ENCODE results near the gene PLXNB2.

DNA sequence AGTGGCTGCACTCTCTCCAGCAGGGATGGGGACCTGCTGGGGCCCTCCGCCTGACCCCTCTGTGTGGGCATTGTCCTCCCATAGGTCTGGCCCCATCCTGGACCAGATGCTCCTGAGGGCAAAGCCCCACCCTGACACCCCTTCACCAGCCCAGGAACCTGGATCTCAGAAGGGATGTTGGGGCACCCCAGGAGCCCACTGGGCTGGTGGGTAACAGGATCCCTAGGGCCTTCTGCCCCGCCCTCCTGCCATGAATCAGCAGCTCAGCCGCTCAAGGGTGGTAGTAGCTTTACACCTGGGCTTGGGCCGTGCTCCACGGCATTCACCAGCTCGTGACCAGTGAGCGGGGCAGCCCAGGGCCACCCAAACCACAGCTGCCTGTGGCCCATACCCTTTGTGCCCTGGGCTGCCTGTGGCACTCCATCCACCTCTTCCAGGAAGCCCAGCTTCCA, 45.0 kb downstream of the PLXNB2 start:
- no peak for TF ChIP-seq POLR2A (IDR thresholded peaks at IDR 0.05)
- TF ChIP-seq, protein P1, sequence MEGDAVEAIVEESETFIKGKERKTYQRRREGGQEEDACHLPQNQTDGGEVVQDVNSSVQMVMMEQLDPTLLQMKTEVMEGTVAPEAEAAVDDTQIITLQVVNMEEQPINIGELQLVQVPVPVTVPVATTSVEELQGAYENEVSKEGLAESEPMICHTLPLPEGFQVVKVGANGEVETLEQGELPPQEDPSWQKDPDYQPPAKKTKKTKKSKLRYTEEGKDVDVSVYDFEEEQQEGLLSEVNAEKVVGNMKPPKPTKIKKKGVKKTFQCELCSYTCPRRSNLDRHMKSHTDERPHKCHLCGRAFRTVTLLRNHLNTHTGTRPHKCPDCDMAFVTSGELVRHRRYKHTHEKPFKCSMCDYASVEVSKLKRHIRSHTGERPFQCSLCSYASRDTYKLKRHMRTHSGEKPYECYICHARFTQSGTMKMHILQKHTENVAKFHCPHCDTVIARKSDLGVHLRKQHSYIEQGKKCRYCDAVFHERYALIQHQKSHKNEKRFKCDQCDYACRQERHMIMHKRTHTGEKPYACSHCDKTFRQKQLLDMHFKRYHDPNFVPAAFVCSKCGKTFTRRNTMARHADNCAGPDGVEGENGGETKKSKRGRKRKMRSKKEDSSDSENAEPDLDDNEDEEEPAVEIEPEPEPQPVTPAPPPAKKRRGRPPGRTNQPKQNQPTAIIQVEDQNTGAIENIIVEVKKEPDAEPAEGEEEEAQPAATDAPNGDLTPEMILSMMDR (IDR thresholded peaks at IDR 0.05) = no peak

Measured in vagina (tissue), 2 donors.